ENCODE data around the gene ROS1.
"Not testable (repeated sequence)": the region's sequence is repeated elsewhere in the genome, so short reads cannot be mapped to it uniquely, and the experiment has no call there.

The ROS1 gene

GRCh38 chr6:117425431-117426153 lies at the start of gene ROS1:
Gene ROS1, minus strand, starts transcription at chr6:117425942. Its CDS starts 286 bp downstream, at chr6:117425656.
- DNase-seq (ENCODE audit: low read depth in 2 of 2, low spot score in 1 of 2): no peak

GRCh38 chr6:117473401-117473800 lies 47.7 kb upstream of the ROS1 start:
- DNase-seq (ENCODE audit: low read depth in 2 of 2, low spot score in 1 of 2): no peak

GRCh38 chr6:117472667-117473066 lies 46.9 kb upstream of the ROS1 start:
- DNase-seq (ENCODE audit: low read depth in 2 of 2, low spot score in 1 of 2): no peak

- DNase-seq (ENCODE audit: low read depth in 2 of 2, low spot score in 1 of 2): no peak
These were observed 44.0 kb upstream of the ROS1 start for GRCh38 chr6:117469791-117470190.

- DNase-seq (ENCODE audit: low read depth in 2 of 2, low spot score in 1 of 2): no peak
These were observed 43.6 kb upstream of the ROS1 start for GRCh38 chr6:117469356-117469755.

GRCh38 chr6:117468527-117468926 lies 42.8 kb upstream of the ROS1 start:
- not testable (repeated sequence) for DNase-seq (ENCODE audit: low read depth in 2 of 2, low spot score in 1 of 2)

- DNase-seq (ENCODE audit: low read depth in 2 of 2, low spot score in 1 of 2): no peak
These were observed 42.1 kb upstream of the ROS1 start for GRCh38 chr6:117467876-117468275.

- no peak for DNase-seq (ENCODE audit: low read depth in 2 of 2, low spot score in 1 of 2)
These were observed 39.9 kb upstream of the ROS1 start for GRCh38 chr6:117465691-117466090.

GRCh38 chr6:117464700-117465099 lies 39.0 kb upstream of the ROS1 start:
- DNase-seq (ENCODE audit: low read depth in 2 of 2, low spot score in 1 of 2): no peak

GRCh38 chr6:117463762-117464665 lies 38.3 kb upstream of the ROS1 start:
- DNase-seq (ENCODE audit: low read depth in 2 of 2, low spot score in 1 of 2): no peak

GRCh38 chr6:117459204-117459944 lies 33.6 kb upstream of the ROS1 start:
- DNase-seq (ENCODE audit: low read depth in 2 of 2, low spot score in 1 of 2): no peak

- no peak for DNase-seq (ENCODE audit: low read depth in 2 of 2, low spot score in 1 of 2)
These were observed 31.3 kb upstream of the ROS1 start for GRCh38 chr6:117456998-117457397.

GRCh38 chr6:117456250-117456649 lies 30.5 kb upstream of the ROS1 start:
- DNase-seq (ENCODE audit: low read depth in 2 of 2, low spot score in 1 of 2): no peak

GRCh38 chr6:117451671-117452070 lies 25.9 kb upstream of the ROS1 start:
- DNase-seq (ENCODE audit: low read depth in 2 of 2, low spot score in 1 of 2): no peak

GRCh38 chr6:117449549-117450439 lies 24.1 kb upstream of the ROS1 start:
- peak; percentile 12 to 23 for DNase-seq (ENCODE audit: low read depth in 2 of 2, low spot score in 1 of 2)

- no peak for DNase-seq (ENCODE audit: low read depth in 2 of 2, low spot score in 1 of 2)
These were observed 23.2 kb upstream of the ROS1 start for GRCh38 chr6:117448732-117449485.

- DNase-seq (ENCODE audit: low read depth in 2 of 2, low spot score in 1 of 2): no peak
These were observed 22.3 kb upstream of the ROS1 start for GRCh38 chr6:117448011-117448410.

- no peak for DNase-seq (ENCODE audit: low read depth in 2 of 2, low spot score in 1 of 2)
These were observed 21.1 kb upstream of the ROS1 start for GRCh38 chr6:117446861-117447260.

- no peak for DNase-seq (ENCODE audit: low read depth in 2 of 2, low spot score in 1 of 2)
These were observed 18.9 kb upstream of the ROS1 start for GRCh38 chr6:117444600-117444999.

GRCh38 chr6:117442313-117442712 lies 16.6 kb upstream of the ROS1 start:
- not testable (repeated sequence) for DNase-seq (ENCODE audit: low read depth in 2 of 2, low spot score in 1 of 2)

All from stimulated activated CD8-positive, alpha-beta memory T cell treated with anti-CD3 and anti-CD28 coated beads, Interleukin-4, amount 100 ng/mL, for 4 hours (primary cell).